Ascending aorta (tissue), 2 donors: ENCODE measurements around the gene PLA2G5. TPM values are rescaled to one million over a fixed set of nuclear protein-coding genes. Genes with fewer than 3 reads are reported as not detected.

ENCODE experiments used
- DNase-seq, 2 donors: peaks; one replicate each; pipeline ENCODE4 v3.0.0-alpha.2; 2019; ENCODE audit warnings: low spot score in 2 of 2
- H3K27ac ChIP-seq, 2 donors: fragments of 200-600 bp; sonication (generic); one replicate each; pipeline ENCODE4 v1.5.1; 2016 to 2017; ENCODE audit warnings: mild to moderate bottlenecking in 1 of 2
- H3K27me3 ChIP-seq: fragments of 200-600 bp; sonication (generic); one replicate; pipeline ENCODE4 v1.5.1; 2017
- H3K36me3 ChIP-seq, 2 donors: fragments of 200-600 bp; sonication (generic); one replicate each; pipeline ENCODE4 v1.5.1; 2016
- H3K4me1 ChIP-seq, 2 donors: fragments of 200-600 bp; sonication (generic); one replicate each; pipeline ENCODE4 v1.5.1; 2016 to 2017; ENCODE audit warnings: mild to moderate bottlenecking in 1 of 2
- H3K4me3 ChIP-seq, 2 donors: fragments of 200-600 bp; sonication (generic); one replicate each; pipeline ENCODE4 v1.5.1; 2016 to 2017; ENCODE audit warnings: mild to moderate bottlenecking in 1 of 2
- H3K9me3 ChIP-seq, 2 donors: fragments of 200-600 bp; sonication (generic); one replicate each; pipeline ENCODE4 v1.5.1; 2016
- CTCF ChIP-seq, 3 experiments: fragments of 200-600 bp in 2 of 3; fragments of 450-650 bp in 1 of 3; sonication (generic) in 2 of 3; IDR thresholded peaks; one replicate each; pipeline ENCODE4 v1.5.1; 2016 to 2019; ENCODE audit warnings: antibody characterized with exemption in 3 of 3, mild to moderate bottlenecking in 1 of 3, moderate library complexity in 1 of 3
- intact Hi-C: fragments of 100-400 bp; cut with DNase I; formaldehyde crosslinking; loops from one replicate; pipeline ENCODE4 v1.15.1; 2023
- total RNA-seq: library from RNA; depleted of rRNA; stranded (reverse); fragments of >200 nt; gene quantifications from one replicate; pipeline ENCODE4 v1.1.0, GENCODE V29; 2016

Gene PLA2G5
- total RNA-seq, 1 donor from 2014 or later, result 8.5 TPM

GRCh38 chr1:20079661-20080305 lies 9.8 kb downstream of the PLA2G5 start:
- H3K9me3 ChIP-seq, result no peaks in the 10 kb centered on the region
- no peak overlapping the region for H3K4me3 ChIP-seq
- no peaks in the 10 kb centered on the region for H3K36me3 ChIP-seq
- no peak for DNase-seq
- H3K27me3 ChIP-seq, result no peaks in the 10 kb centered on the region
- intact Hi-C loops, result no loop called here
- H3K4me1 ChIP-seq, result no peaks in the 10 kb centered on the region
- TF ChIP-seq CTCF (IDR thresholded peaks at IDR 0.05), result no peak
- H3K27ac ChIP-seq, result no peak overlapping the region

DNA sequence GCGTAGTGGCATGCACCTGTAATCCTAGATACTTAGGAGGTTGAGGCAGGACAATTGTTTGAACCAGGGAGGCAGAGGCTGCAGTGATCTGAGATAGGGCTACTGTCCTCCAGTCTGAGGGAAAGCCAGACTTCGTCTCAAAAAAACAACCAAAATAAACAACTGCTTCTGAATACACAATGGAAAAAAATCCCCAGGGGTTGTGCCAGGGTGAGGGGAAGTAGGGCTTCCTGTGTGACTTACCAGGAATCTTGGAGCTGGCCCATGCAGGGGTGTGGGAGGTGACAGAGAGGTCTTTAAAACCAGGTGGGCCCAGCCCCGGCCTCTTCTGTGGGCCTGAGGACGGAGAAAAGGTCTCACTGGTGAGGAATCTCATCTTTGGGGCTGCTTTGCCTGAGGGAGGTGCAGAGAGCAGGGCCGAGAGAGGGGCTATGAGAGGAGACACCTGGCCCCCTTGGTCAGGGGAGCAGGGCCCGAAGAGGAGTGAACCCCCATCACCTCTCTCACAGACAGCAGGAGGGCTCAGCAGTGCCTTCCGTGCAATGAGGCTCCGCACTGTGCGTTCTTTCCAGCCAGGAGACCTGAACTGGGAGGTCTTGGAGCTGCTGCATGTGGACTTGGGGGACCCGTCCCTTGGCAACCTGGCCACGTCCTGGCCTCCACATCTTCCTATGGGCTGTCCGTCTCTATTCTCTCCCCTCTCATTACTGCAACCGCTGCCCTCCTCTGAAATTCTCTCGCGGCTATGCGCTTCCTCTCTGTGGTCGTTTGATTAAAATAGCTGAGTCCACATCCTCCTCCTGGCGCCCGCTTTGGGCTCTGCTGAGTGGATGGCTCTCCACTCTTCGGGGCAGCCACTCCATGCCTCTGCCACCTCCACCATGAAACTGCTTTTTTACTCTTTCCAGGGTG lies 10.7 kb downstream of the PLA2G5 start:
- no peak for DNase-seq
- intact Hi-C loops, result no loop called here
- Histone ChIP-seq H3K4me1 (no peaks in the 10 kb centered on the region), H3K36me3 (no peaks in the 10 kb centered on the region), H3K27ac (no peak overlapping the region), H3K9me3 (no peaks in the 10 kb centered on the region), H3K27me3 (no peaks in the 10 kb centered on the region), H3K4me3 (no peak overlapping the region)
- TF ChIP-seq CTCF (IDR thresholded peaks at IDR 0.05), result no peak

- no peak for TF ChIP-seq CTCF (IDR thresholded peaks at IDR 0.05)
- no peak for DNase-seq
- no peak overlapping the region for H3K27ac ChIP-seq
- no peaks in the 10 kb centered on the region for H3K27me3 ChIP-seq
- peaks cover 0 to under 1% of the 10 kb centered on the region in 2 donors for H3K36me3 ChIP-seq
- no peak overlapping the region for H3K4me3 ChIP-seq
- no peaks in the 10 kb centered on the region for H3K9me3 ChIP-seq
- intact Hi-C loops, result no loop called here
- H3K4me1 ChIP-seq, result no peaks in the 10 kb centered on the region
Observed at GRCh38 chr1:20081353-20081810, 11.4 kb downstream of the PLA2G5 start.

- intact Hi-C loops, result no loop called here
- no peak overlapping the region for H3K4me3 ChIP-seq
- no peak overlapping the region for H3K27ac ChIP-seq
- TF ChIP-seq CTCF (IDR thresholded peaks at IDR 0.05), result no peak
- no peak for DNase-seq
- peaks cover 0 to 3% of the 10 kb centered on the region in 2 donors for H3K36me3 ChIP-seq
- H3K27me3 ChIP-seq, result no peaks in the 10 kb centered on the region
- no peaks in the 10 kb centered on the region for H3K4me1 ChIP-seq
- no peaks in the 10 kb centered on the region for H3K9me3 ChIP-seq
Observed at GRCh38 chr1:20082772-20083171, 12.8 kb downstream of the PLA2G5 start.

DNA sequence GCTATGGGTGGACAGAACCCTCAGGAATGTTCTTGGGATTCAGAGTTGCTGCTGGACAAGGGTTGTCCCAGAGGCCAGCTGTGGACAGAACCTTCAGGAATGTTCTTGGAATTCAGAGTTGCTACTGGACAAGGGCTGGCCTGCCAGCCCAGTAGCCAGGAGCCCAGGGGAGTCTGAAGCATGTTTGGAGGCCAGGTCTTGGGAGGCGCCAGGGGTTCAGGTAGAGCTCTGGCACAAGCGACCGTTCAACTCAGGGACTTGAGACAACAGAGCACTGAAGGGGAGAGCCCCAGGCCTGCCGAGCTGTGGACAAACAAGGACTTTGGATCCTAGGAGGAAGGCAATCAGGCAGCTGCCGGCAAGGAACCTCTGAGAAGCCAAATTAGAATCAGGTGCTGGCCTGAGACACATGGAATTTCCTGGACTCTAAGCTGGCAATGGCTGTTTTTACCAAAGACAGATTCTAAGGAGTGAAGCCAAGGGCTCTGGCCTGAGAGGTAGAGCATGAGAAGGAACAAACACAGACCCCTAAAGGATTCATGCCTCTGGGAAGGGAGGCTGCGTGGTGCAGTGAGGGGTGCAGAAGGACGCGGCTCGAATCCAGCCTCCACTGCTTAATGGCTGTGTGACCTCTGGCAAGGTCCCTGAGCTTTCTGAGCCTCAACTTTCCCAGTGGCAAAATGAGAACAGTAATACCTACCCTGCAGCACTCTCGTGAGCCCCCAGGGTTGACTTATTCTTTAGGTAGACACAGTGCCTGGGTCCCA lies 13.4 kb downstream of the PLA2G5 start:
- no peaks in the 10 kb centered on the region for H3K9me3 ChIP-seq
- no peak overlapping the region for H3K27ac ChIP-seq
- H3K27me3 ChIP-seq, result no peaks in the 10 kb centered on the region
- no peak for DNase-seq
- no peaks in the 10 kb centered on the region for H3K4me1 ChIP-seq
- H3K4me3 ChIP-seq, result no peak overlapping the region
- intact Hi-C loops, result no loop called here
- H3K36me3 ChIP-seq, result peaks cover 0 to 3% of the 10 kb centered on the region in 2 donors
- TF ChIP-seq CTCF (IDR thresholded peaks at IDR 0.05), result no peak
